ENCODE results near the gene SLC9A7.

GRCh38 chrX:46713672-46714490 lies 45.0 kb downstream of the SLC9A7 start:
- TF ChIP-seq POLR2A (IDR thresholded peaks at IDR 0.05; ENCODE audit: low read depth) (no peak), POLR2AphosphoS5 (IDR thresholded peaks at IDR 0.05) (no peak), EP300 (IDR thresholded peaks at IDR 0.05) (no peak)
- TF ChIP-seq, protein P1, sequence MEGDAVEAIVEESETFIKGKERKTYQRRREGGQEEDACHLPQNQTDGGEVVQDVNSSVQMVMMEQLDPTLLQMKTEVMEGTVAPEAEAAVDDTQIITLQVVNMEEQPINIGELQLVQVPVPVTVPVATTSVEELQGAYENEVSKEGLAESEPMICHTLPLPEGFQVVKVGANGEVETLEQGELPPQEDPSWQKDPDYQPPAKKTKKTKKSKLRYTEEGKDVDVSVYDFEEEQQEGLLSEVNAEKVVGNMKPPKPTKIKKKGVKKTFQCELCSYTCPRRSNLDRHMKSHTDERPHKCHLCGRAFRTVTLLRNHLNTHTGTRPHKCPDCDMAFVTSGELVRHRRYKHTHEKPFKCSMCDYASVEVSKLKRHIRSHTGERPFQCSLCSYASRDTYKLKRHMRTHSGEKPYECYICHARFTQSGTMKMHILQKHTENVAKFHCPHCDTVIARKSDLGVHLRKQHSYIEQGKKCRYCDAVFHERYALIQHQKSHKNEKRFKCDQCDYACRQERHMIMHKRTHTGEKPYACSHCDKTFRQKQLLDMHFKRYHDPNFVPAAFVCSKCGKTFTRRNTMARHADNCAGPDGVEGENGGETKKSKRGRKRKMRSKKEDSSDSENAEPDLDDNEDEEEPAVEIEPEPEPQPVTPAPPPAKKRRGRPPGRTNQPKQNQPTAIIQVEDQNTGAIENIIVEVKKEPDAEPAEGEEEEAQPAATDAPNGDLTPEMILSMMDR (IDR thresholded peaks at IDR 0.05), result no peak
